ENCODE measurements around the gene C1QTNF1.
A peak's percentile ranks its signal among the peaks of the same experiment; 100 is the strongest.
"Not testable (repeated sequence)": the region's sequence is repeated elsewhere in the genome, so short reads cannot be mapped to it uniquely, and the experiment has no call there.

Gene C1QTNF1

GRCh38 chr17:79005063-79005861, 18.7 kb upstream of the C1QTNF1 start:
- DNase-seq (ENCODE audit: low spot score) = no peak

GRCh38 chr17:79006046-79006445, 17.9 kb upstream of the C1QTNF1 start:
- DNase-seq (ENCODE audit: low spot score) = no peak

- no peak for DNase-seq (ENCODE audit: low spot score)
Observed at GRCh38 chr17:79006794-79007503, 17.0 kb upstream of the C1QTNF1 start.

GRCh38 chr17:79007504-79008381, 16.2 kb upstream of the C1QTNF1 start:
- DNase-seq (ENCODE audit: low spot score) = no peak

DNA sequence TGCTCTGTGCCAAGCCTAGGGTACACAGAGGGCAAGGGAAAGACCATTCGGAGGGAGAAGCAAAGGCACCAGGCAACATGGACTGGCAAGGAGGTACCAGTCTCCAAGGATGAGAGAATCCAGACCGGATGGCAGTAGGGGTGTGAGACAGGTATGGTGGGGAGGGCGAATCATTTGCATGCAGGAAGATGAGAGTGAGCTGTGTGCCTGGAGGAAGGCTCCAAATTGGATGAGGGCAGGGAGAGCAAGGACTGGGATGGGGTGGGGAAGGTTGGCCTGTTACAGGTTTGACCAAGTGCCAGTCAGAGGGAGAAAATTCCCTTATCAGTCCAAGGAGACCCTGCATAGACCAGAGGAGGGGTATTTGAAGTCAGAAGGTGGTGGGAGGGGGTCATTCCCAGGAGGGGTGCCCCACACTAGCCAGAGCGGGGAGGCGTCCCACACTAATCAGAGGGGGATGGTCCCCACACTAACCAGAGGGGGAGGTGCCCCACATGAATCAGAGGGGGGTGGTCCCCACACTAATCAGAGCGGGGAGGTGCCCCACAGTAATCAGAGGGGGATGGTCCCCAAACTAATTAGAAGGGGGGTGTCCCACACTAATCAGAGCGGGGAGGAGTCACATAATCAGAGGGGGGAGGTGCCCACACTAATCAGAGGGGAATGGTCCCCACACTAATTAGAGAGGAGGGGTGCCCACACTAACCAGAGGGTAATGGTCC, 15.1 kb upstream of the C1QTNF1 start:
- DNase-seq (ENCODE audit: low spot score) = no peak

GRCh38 chr17:79009397-79010303, 14.3 kb upstream of the C1QTNF1 start, which contains the start of gene CANT1:
CANT1 (minus strand) TSS chr17:79009764; CDS start chr17:78997622, 12,142 bp downstream.
- peak; percentile 94 for DNase-seq (ENCODE audit: low spot score)

- no peak for DNase-seq (ENCODE audit: low spot score)
Observed at GRCh38 chr17:79010304-79010646, 13.7 kb upstream of the C1QTNF1 start.

DNA sequence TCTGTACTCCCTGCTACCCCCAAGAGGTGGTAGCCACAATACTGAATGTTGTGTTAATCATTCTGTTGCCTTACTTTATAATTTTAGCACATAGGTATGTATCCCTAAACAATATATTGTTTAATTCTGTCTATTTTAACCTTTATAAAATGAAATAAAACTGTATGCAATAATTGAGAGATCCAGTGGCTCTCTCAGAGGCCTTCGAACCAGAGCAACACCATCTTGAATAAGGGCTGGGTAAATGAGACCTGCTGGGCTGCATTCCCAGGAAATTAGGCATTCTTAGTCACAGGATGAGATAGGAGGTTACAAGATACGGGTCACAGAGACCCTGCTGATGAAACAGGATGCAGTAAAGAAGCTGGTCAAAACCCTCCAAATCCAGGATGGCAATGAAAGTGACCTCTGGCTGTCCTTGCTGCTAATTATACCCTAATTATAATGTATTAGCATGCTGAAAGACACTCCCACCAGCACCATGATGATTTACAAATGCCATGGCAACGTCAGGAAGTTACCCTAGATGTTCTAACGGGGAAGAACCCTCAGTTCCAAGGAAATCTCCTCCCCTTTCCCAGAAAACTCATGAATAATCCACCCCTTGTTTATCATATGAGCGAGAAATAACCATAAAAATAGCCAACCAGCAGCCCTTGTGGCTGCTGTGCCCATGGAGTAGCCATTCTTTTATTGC, 12.4 kb upstream of the C1QTNF1 start:
- DNase-seq (ENCODE audit: low spot score) = no peak

DNA sequence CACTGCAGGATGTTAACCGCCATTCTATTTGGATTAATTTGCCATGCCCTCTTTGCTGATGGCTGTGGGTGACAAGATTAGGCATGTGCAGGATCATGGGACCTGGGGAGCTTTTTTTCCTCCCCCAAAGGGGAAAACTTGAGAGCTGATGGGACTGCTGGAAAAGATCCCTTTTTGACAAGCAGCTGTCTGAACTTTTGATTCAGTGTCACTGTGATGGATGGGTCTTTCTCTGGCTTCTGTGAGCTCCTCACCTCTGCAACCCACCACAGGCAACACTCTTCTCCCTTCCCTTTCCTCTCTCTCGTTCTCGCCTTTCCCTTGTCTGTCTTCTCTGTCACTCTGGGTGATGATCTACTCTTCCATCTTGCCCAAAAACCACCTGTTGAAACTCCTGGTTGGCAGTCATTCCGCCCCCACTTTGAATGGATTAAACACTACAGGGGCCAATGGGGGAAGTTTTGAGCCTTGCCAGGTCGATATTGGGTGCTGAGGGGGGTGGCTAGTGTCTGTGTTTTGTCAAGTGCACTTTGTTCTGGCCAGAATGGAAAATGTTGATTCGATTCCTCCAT, 11.3 kb upstream of the C1QTNF1 start:
- DNase-seq (ENCODE audit: low spot score) = no peak

DNA sequence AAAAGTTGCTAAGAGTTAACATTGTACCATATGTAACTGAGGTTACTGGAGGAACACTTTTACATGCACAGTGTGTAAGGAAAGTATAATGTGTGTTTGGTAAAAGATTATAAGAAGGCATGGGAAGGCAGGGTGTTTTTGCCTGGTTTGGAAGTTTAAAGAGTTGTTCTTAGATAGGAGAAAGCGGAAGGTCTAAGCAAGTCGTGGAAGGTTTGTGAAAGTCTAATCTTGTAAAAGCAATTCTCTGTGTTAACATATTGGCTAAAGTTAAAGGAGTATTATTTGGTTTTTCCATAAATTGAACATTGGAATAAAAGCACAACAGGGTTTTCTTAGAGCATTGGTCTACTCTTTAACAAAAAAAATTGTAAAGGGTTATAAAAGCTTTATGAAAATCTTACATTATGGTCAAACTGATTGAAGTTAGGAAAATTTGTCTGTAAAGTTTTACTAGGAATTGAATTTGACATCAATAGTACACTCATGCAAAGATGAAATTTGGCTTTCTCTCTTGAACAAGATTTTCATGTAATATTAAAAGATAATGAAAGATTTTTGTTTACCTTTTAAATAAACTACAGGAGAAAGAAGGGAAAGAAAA, 9.7 kb upstream of the C1QTNF1 start:
- no peak for DNase-seq (ENCODE audit: low spot score)

DNA sequence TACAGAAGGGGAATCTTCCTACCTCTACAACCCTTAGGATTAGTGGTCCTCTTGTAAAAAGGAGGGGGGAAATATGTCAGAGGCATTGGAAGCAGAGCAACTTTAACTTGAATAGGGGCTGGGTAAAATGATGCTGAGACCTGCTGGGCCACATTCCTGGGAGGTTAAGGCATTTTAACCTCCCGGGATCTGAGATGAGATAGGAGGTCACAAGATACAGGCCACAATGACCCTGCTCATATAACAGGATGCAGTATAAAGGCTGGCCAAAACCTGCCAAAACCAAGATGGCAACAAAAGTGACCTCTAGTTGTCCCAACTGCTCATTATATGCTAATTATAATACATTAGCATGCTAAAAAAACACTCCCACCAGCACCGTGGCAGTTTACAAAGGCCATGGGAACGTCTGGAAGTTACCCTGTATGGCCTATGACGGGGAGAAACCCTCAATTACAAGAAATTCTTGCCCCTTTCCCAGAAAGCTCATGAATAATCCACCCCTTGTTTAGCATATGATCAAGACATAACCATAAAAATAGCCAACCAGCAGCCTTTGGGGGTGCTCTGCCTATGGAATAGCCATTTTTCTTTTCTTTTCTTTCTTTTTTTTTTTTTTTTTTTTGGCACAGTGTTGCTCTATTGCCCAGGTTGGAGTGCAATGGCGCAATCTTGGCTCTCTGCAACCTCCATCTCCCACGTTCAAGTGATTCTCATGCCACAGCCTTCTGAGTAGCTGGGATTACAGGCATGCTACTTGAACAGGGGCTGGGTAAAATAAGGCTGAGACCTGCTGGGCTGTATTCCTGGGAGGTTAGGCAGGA, 6.2 kb upstream of the C1QTNF1 start:
- no peak for DNase-seq (ENCODE audit: low spot score)

GRCh38 chr17:79018370-79018695, 5.6 kb upstream of the C1QTNF1 start:
- no peak for DNase-seq (ENCODE audit: low spot score)

DNA sequence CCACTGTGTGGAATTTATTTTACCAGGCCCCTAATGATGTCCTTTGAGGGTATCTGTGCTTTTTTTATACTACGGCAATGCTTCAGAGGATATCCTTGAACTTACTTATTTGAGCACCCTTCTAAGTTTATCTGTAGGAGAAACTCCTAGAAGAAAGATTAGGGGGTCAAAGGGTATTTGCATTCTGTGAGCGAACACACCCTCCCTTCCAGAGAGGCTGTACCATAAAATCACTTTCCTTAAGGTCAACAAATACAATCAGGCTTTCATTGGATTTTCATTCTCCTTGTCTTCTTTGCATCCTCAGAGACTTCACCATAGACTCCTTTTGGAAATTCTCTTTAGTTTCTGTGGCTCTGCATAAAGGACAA, 4.7 kb upstream of the C1QTNF1 start:
- no peak for DNase-seq (ENCODE audit: low spot score)

DNA sequence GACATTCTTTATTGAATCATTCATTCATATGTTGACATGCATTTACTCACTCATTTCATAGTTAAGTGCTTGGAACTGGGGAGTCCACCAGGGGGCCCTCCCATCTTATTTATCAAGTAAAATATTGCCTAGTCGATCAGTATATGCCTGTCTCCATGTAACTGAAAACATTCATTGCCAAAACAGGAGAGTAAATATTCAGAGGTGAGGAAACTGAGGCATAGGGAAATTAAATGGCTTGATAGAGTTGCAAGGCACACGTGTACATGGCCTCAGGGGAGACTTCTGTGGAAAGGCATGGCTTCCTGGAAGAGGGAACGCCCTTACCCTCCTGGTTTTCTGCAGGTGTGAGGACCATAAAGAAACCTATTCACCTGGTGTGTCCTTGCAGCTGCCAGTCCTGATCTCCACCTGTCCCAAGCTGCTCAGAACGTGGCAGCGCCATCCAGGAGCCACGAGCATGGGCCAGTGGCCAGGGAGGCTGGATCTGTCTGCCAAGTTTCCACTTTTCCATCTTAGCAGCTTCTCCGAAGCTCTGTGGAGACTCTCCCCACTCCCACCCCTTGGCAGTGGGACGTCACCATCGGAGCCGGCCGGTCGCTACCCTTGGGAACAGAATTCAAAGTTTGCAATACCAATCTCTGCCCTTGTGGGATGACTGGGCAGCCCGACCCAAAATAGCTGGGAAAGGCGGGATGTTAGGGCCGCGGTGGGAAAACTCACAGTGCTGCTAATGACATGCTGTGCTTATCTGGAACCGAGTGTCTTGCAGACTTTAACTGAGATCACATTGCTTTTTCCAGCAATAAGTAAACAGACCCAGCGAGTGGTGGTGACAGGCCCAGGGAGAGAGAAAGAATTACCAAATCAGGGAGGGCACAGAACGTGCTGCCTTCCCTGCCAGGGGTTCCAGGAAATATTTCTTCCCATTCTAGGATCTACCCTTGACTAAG, 4.1 kb upstream of the C1QTNF1 start:
- peak; percentile 56 for DNase-seq (ENCODE audit: low spot score)

DNA sequence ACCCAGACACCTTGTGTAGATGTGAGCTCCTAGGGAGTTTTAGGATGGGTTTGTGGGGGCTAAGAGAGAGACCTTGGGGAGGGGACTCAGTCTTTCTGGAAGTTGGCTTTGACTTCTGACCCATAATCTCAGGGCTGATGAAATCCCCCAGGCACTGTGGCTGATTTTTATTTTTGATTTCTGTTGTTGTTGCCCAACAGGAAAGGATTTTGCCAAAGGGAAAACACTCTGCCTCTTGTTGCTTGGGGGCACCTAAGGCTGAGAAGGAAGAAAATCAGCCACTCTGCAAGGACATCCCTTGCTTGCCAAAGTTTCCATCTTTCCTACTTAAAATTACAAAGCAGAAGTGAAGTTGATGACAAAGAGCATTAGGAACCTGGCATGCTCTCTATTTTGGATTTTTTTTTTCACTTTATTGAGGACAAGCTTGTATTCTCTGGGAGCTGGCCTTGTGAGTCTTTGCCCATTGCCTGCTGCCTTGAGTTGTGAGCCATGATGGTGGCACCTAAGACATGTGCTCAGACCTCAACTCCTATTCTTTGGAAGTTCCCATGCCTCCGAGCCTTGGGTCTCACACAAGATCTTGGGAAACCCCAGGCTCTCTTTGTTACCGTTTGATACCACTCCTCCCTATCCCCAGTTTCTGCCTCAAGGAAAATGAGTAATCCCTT, 3.2 kb upstream of the C1QTNF1 start:
- no peak for DNase-seq (ENCODE audit: low spot score)

DNA sequence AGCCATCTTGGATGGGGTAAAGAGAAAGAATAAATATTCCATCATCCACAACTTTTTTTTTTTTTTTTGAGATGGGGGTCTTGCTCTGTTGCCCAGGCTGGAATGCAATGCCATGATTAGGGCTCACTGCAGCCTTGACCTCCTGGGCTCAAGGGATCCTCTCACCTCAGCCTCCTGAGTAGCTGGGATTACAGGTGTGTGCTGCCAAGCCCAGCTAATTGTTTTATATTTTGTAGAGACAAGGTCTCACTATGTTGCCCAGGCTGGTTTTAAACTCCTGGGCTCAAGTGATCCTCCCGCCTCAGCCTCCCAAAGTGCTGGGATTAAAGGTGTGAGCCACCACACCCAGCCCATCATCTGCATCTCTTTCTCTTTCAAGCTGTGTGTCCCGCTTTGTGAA, 2.0 kb upstream of the C1QTNF1 start:
- DNase-seq (ENCODE audit: low spot score) = not testable (repeated sequence)

Measured in SK-N-DZ (cell line).